NCI-H2227 treated with DMSO at 0.1 percent for 48 hours (cell line): ENCODE data around the gene MPHOSPH10.
"Not testable (repeated sequence)": the region's sequence is repeated elsewhere in the genome, so short reads cannot be mapped to it uniquely, and the experiment has no call there.

Source experiments
- DNase-seq: peaks from one replicate; lab custom pipeline; 2025; lab: John Stamatoyannopoulos, UW

MPHOSPH10 gene

DNA sequence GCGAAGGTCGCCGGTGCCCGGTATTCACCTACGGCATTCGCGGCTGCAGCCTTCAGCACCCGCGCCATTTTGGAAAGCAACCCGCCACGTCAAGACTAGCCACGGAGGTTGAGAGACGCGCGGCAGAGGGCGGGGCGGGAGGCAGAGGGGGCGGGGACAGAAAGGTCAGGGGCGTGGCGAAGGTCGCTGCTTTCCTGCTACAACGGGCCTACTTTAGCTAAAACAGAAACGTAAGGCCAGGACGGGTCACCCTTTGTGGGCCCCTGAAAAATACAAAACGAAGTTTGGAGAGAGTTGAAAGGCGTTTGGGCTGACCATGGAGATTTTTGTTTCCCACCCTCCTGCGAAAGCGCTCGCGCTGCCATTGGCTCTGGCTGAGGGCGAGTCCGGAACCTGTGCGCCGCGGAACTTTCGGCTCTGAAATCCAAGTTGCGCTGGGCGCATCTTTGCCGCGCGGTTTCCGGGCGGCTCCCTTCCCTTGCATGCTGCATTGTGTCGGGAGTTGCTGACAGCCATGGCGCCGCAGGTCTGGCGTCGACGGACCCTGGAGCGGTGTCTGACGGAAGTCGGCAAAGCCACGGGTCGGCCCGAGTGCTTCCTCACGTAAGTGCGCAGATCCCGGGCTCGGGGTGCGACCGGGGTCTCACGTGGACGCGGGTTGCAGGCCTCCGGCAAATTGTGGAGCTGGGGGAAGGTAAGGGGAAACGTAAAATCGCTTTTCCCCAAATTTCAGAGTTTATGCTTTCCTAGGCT is at the start of gene MPHOSPH10, which contains the start of gene MCEE:
Gene MPHOSPH10 (plus strand): TSS at position 483 of the 753 bp plus-strand sequence. CDS start 32 bp downstream, at position 515.
Gene MCEE (minus strand): TSS at position 78 of the 753 bp plus-strand sequence. CDS start 10 bp downstream, at position 68.
- peak; percentile 98 for DNase-seq

- no peak for DNase-seq
Measured at GRCh38 chr2:71082402-71083252, 47.8 kb upstream of the MPHOSPH10 start.

DNA sequence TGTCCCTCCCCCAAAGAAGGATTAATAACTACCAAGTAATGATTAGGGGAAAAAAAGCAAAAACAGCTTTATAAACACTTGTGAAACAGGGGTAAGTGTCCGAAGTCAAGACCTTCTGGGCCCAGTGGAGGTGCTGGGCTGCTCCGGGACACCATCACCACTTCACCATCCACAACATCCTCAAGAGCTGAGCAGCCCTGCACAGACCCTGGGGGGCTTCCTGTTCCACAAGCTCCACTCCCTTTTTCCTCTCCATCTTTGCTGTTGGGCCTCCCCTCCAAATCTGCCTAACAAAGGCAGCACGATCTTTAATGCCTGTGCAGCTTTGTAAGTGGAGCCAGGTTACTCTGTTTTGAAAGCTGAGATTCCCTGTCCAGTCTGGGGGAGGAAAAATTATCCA is 47.1 kb upstream of the MPHOSPH10 start:
- not testable (repeated sequence) for DNase-seq

DNA sequence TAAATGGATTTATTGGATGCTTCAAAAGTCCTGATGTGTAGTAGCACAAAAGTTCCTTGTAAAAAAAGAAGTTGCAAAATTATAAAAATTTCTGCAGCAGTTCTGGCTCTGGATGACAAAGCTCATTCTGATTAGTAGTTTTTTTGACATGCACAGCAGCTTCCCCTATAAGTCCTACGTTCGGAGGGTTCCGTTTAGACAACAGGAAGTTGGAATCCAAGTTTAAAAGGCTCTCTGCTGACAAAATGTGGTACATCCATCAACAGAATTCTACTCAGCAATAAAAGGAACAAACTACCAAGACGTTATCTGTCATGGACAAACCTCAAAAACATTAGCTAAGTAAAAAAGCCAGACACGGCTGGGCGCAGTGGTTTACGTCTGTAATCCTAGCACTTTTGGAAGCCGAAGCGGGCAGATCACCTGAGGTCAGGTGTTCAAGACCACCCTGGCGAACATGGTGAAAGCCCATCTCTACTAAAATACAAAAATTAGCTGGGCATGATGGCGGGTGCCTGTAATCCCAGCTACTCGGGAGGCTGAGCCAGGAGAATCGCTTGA is 46.6 kb upstream of the MPHOSPH10 start:
- not testable (repeated sequence) for DNase-seq

DNA sequence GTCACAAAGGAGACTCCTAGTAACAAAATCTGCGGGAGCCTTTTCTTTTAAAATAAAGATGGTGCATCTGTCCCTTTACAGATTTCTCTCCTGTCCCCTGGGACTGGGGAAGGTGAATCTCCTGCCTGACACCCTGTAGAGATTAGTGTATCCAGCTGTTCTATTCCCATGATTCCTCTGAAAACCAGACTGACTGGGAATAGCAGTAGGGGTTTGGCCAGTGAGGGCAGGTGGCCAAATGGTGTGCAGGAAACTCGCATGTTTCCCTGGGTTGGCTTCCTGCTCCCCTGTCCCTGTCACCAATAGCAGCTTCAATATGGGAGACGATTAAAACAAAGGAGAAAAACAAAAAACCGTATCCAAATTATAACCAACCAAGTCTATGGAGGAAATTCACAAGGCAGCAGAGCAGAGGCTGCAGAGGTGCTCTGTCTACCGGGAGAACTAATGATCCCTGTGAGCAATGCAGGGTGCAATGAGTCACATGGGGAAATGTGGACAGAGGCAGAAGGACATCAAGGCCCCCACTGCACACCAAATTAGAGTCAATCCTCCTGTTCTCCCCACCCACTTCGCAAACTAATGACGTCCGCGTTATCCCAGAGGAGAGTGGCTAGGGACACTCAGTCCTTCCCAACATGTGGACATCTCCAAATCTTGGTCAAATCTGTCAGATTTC is 45.0 kb upstream of the MPHOSPH10 start:
- DNase-seq, result not testable (repeated sequence)

DNA sequence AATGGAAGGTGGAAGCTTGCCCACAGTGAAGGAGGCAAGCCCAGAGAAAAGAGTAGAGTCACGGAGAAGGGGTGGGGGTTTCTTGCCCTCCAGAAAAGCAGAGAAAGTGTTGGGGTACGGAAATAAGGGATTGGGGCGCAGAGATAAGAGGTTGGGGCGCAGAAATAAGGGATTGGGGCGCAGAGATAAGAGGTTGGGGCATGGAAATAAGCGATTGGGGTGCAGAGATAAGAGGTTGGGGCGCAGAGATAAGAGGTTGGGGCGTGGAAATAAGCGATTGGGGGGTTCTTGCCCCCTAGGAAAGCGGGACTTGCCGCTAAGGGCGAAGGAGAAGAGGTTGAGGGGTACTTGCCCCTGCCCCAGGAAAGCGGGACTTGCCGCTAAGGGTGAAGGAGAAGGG is 41.0 kb upstream of the MPHOSPH10 start:
- not testable (repeated sequence) for DNase-seq

GRCh38 chr2:71091808-71092207 is 38.6 kb upstream of the MPHOSPH10 start:
- DNase-seq, result not testable (repeated sequence)

GRCh38 chr2:71092491-71093260 is 37.8 kb upstream of the MPHOSPH10 start:
- DNase-seq, result not testable (repeated sequence)

DNA sequence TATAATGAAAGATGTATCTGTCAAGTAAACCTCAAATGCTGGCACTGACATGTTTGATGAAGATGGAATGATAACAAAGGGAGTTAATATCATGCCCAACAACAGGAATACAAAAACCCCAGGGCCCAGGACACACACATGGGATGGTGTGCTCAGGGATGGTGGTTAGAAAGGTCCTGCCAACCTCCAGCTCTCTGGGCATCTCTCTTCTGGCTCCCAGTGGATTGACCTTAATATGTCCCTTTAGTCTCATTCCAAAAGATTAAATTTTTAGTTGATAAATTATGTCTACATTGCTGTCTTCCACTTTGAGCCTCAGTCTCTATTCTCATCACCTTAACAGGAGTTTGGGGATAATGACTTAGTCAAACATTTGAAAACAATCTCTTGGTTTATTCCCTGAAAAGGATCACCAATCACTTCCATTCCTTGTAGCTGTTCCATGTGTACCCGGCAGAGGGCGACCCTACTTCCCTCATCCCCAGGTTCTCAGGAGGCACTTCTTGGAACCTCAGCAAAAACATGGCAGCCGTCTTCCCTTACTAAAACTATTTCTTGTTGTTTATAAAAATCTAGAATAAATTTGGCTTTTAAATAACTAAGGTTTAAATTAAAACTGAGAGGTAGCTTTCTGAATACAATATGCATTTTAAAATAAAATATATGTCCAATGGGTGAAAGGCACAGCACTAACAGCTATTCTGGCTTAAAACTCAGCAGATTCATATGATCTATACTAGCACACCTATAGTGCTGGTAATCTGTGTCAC is 30.1 kb upstream of the MPHOSPH10 start:
- DNase-seq, result peak; percentile 65

GRCh38 chr2:71101656-71102055 is 28.8 kb upstream of the MPHOSPH10 start:
- DNase-seq, result no peak

- DNase-seq, result no peak
Measured at GRCh38 chr2:71102981-71103681, 27.3 kb upstream of the MPHOSPH10 start.

DNA sequence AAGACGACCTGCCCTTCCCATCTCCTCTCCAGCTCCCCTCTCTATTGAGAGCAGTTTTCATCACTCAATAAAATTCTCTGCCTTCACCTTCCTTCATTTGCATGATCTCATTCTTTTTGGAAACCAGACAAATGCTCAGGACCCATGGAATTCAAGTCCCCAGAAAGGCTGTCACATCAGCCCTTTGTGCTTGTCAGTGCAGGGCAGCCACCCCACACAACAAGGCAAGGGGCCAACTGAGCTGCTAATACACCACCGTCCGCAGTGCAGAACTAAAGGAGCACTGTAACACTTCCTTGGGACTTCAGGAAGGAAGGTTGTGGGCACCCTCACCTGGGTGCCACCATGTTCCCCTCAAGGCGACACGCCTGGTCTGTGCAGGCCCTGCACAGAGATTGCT is 26.6 kb upstream of the MPHOSPH10 start:
- DNase-seq, result no peak

DNA sequence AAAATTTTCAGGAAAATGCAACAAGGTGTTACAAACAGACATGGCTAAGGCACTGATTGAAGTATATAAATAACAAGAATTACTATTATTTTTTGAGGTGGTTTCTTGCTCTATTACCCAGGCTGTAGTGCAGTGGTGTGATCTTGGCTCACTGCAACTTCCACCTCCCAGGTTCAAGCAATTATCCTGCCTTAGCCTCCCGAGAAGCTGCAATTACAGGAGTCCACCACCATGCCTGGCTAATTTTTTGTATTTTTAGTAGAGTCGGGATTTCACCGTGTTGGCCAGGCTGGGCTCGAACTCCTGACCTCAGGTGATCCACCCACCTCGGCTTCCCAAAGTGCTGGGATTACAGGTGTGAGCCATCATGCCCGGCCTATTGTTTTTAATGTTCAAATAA is 24.0 kb upstream of the MPHOSPH10 start:
- not testable (repeated sequence) for DNase-seq

DNA sequence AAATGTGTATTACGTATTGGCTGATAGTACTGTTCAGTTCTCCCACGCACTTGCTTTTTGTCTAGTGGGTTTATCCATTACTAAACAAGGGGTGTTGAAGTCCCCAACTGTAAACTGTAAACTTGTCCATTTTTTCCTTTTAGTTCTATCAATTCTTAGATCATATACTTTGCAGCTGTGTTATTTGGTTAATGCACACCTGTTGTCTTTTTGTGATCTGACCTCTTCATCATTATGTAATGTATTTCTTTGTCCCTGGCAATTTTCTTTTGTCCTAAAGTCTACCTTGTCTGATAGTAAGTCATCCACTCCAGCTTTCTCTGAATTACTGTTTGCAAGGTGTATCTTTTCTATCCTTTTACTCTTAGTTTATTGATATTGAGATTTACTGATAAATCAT is 22.3 kb upstream of the MPHOSPH10 start:
- DNase-seq, result no peak

- DNase-seq, result no peak
Measured at GRCh38 chr2:71113843-71114242, 16.6 kb upstream of the MPHOSPH10 start.

- DNase-seq, result no peak
Measured at GRCh38 chr2:71117063-71117462, 13.4 kb upstream of the MPHOSPH10 start.

GRCh38 chr2:71120195-71120594 is 10.2 kb upstream of the MPHOSPH10 start:
- no peak for DNase-seq

DNA sequence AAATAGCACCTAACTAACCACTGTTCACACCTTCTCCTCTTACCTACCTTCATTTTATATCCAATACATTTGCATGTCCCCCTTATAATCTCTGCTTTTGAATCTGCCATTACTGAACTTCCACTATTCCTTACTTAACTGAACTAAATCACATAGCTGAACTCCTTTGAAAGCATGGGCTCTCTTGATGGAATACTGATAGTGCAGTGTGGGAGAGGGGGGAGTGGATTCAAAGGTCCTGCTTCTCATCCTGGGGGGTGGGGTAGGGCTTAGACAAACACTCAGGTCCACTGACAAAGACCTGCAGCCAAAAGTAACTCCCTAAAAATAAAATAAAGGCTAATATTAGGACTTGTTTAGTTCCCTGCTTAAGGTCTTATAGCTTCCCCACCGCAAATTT is 9.0 kb upstream of the MPHOSPH10 start:
- no peak for DNase-seq

DNA sequence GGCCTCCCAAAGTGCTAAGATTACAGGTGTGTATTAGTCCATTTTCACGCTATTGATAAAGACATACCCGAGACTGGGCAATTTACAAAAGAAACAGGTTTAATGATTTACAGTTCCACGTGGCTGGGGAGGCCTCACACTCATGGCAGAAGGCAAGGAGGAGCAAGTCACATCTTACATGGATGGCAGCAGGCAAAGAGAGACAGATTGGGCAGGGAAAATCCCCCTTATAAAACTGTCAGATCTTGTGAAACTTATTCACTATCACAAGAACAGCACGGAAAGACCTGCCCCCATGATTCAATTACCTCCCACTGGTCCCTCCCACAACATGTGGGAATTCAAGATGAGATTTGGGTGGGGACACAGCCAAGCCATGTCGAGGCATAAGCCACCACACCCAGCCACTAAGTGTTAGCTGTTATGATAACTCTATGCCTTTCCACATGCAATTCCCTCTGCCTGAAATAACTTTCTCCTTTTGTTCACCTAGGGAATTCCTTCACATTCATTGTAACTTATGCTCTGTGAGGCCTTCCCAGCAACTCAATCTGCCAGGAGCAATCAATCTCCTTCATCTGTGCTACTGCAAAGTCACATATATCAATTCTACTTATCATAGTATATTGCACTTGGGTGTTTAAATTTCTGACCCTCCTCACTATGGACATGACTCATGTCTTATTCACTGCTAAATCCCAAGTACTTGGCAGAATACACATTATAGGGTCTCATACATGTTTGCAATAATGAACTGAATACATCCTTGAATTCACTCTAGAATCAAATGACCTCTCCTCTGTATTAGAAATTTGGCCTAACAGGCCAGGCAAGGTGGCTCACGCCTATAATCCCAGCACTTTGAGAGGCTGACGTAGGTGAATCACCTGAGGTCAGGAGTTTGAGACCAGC is 7.8 kb upstream of the MPHOSPH10 start:
- DNase-seq, result no peak
